Osteoblast (primary cell): ENCODE measurements around the gene CTNNA2. TPM values are rescaled to one million over a fixed set of nuclear protein-coding genes. Genes with fewer than 3 reads are reported as not detected.
A peak's percentile ranks its signal among the peaks of the same experiment; 100 is the strongest.

Source experiments
- DNase-seq: peaks from one replicate; pipeline ENCODE4 v3.0.0; 2011; ENCODE audit warnings: low spot score, mixed read lengths; ENCODE audit not compliant: insufficient read length; ENCODE audit errors: missing footprints
- H2AFZ ChIP-seq: 2 replicates; pipeline ENCODE4 v1.6.0; 2011; ENCODE audit warnings: mild to moderate bottlenecking, low read length
- H3K27ac ChIP-seq: 2 replicates; pipeline ENCODE4 v1.5.1; 2011; ENCODE audit warnings: mild to moderate bottlenecking, low read depth, low read length, moderate library complexity
- H3K27me3 ChIP-seq: 2 replicates; pipeline ENCODE4 v1.6.0; 2012; ENCODE audit warnings: mild to moderate bottlenecking, control low read depth, inconsistent platforms, low read length, moderate library complexity; ENCODE audit not compliant: insufficient read depth
- H3K36me3 ChIP-seq: 2 replicates; pipeline ENCODE4 v1.5.1; 2011; ENCODE audit warnings: mild to moderate bottlenecking, low read length, control low read depth, moderate library complexity; ENCODE audit not compliant: insufficient read depth
- H3K4me1 ChIP-seq: 2 replicates; pipeline ENCODE4 v1.5.1; 2011; ENCODE audit warnings: mild to moderate bottlenecking, low read length, control low read depth, moderate library complexity; ENCODE audit not compliant: insufficient read depth
- H3K4me2 ChIP-seq: 2 replicates; pipeline ENCODE4 v1.6.0; 2011; ENCODE audit warnings: mild to moderate bottlenecking, low read length; ENCODE audit not compliant: insufficient read depth
- H3K4me3 ChIP-seq: fragments of 200-600 bp; sonication (generic); 3 replicates; pipeline ENCODE4 v1.5.1; 2012; ENCODE audit warnings: mild to moderate bottlenecking, low read length, inconsistent platforms; ENCODE audit not compliant: insufficient read depth
- H3K79me2 ChIP-seq: 2 replicates; pipeline ENCODE4 v1.6.0; 2012; ENCODE audit warnings: mild to moderate bottlenecking, low read length, control low read depth, inconsistent platforms; ENCODE audit not compliant: insufficient read depth
- H3K9me3 ChIP-seq: 2 replicates; pipeline ENCODE4 v1.5.1; 2011; ENCODE audit warnings: low read depth, low read length, control low read depth
- H4K20me1 ChIP-seq: 2 replicates; pipeline ENCODE4 v1.6.0; 2012; ENCODE audit warnings: mild to moderate bottlenecking, low read length, control low read depth; ENCODE audit not compliant: insufficient read depth
- CTCF ChIP-seq: IDR thresholded peaks from 2 replicates; pipeline ENCODE4 v1.5.1; 2011; ENCODE audit warnings: mild to moderate bottlenecking, low read depth, low read length, moderate library complexity; ENCODE audit errors: extremely low read depth
- total RNA-seq: library from RNA; depleted of rRNA; stranded (reverse); fragments of >200 nt; gene quantifications from 2 replicates; pipeline ENCODE4 v1.2.3, GENCODE V29; 2012

The CTNNA2 gene
- total RNA-seq, 1 donor = not detected

GRCh38 chr2:79715338-79715737 lies 202.5 kb downstream of the CTNNA2 start:
- Histone ChIP-seq H4K20me1 (no peaks in the 10 kb centered on the region), H3K27me3 (no peaks in the 10 kb centered on the region), H3K9me3 (no peaks in the 10 kb centered on the region), H3K79me2 (no peaks in the 10 kb centered on the region), H3K4me2 (no peak overlapping the region), H2AFZ (no peak overlapping the region), H3K4me1 (peaks cover 18% of the 10 kb centered on the region), H3K4me3 (no peak overlapping the region), H3K27ac (no peak overlapping the region), H3K36me3 (no peaks in the 10 kb centered on the region)
- peak; percentile 43 for DNase-seq
- TF ChIP-seq CTCF = no peak

GRCh38 chr2:79716266-79716665 lies 203.4 kb downstream of the CTNNA2 start:
- H3K4me2 ChIP-seq = no peak overlapping the region
- no peak overlapping the region for H3K4me3 ChIP-seq
- no peak for DNase-seq
- TF ChIP-seq CTCF = no peak
- H3K4me1 ChIP-seq = peaks cover 20% of the 10 kb centered on the region
- H4K20me1 ChIP-seq = no peaks in the 10 kb centered on the region
- no peaks in the 10 kb centered on the region for H3K79me2 ChIP-seq
- peak overlapping the region; percentile 72 for H3K27ac ChIP-seq
- H2AFZ ChIP-seq = peak overlapping the region; percentile 45
- no peaks in the 10 kb centered on the region for H3K27me3 ChIP-seq
- no peaks in the 10 kb centered on the region for H3K36me3 ChIP-seq
- H3K9me3 ChIP-seq = no peaks in the 10 kb centered on the region

- Histone ChIP-seq H3K9me3 (no peaks in the 10 kb centered on the region), H3K27me3 (no peaks in the 10 kb centered on the region), H3K4me2 (peak overlapping the region; percentile 12), H3K36me3 (no peaks in the 10 kb centered on the region), H4K20me1 (no peaks in the 10 kb centered on the region), H3K79me2 (no peaks in the 10 kb centered on the region), H3K27ac (peak overlapping the region; percentile 72), H2AFZ (peak overlapping the region; percentile 43), H3K4me1 (peaks cover 32% of the 10 kb centered on the region), H3K4me3 (no peak overlapping the region)
- DNase-seq = peak; percentile 87
- no peak for TF ChIP-seq CTCF
Observed at GRCh38 chr2:79717364-79718007, 204.6 kb downstream of the CTNNA2 start.

GRCh38 chr2:79721061-79721460 lies 208.2 kb downstream of the CTNNA2 start:
- Histone ChIP-seq H3K27me3 (no peaks in the 10 kb centered on the region), H3K4me2 (no peak overlapping the region), H4K20me1 (no peaks in the 10 kb centered on the region), H3K27ac (no peak overlapping the region), H3K4me1 (peaks cover 48% of the 10 kb centered on the region), H3K79me2 (no peaks in the 10 kb centered on the region), H3K9me3 (no peaks in the 10 kb centered on the region), H2AFZ (peak overlapping the region; percentile 33), H3K36me3 (no peaks in the 10 kb centered on the region), H3K4me3 (no peak overlapping the region)
- no peak for DNase-seq
- TF ChIP-seq CTCF = no peak
